ENCODE results near the gene USP36.

GRCh38 chr17:78763561-78763960, 77.1 kb downstream of the USP36 start:
- no peak for TF ChIP-seq CTCF (IDR thresholded peaks at IDR 0.05)
- TF ChIP-seq EP300 (IDR thresholded peaks at IDR 0.05) = no peak
- TF ChIP-seq POLR2A (IDR thresholded peaks at IDR 0.05) = no peak
